HG03575 (cell line): ENCODE measurements around the gene ICOSLG.
"Not testable (repeated sequence)": the region's sequence is repeated elsewhere in the genome, so short reads cannot be mapped to it uniquely, and the experiment has no call there.

Experiments used
- ATAC-seq: cut with Tn5 transposase; IDR thresholded peaks from one replicate; pipeline ENCODE4 v1.9.1; 2021; ENCODE audit not compliant: unreplicated experiment, insufficient number of reproducible peaks, low FRiP score; ENCODE audit errors: extremely low read depth

ICOSLG gene

GRCh38 chr21:44196212-44197155 is 44.3 kb downstream of the ICOSLG start:
- ATAC-seq, result not testable (repeated sequence)

- not testable (repeated sequence) for ATAC-seq
These were observed 45.9 kb downstream of the ICOSLG start for GRCh38 chr21:44194888-44195287.

GRCh38 chr21:44194451-44194850 is 46.3 kb downstream of the ICOSLG start:
- ATAC-seq, result not testable (repeated sequence)

- ATAC-seq, result not testable (repeated sequence)
These were observed 47.6 kb downstream of the ICOSLG start for GRCh38 chr21:44193108-44193507.

- ATAC-seq, result not testable (repeated sequence)
These were observed 50.1 kb downstream of the ICOSLG start for GRCh38 chr21:44190349-44191271.

GRCh38 chr21:44184862-44185261 is 55.9 kb downstream of the ICOSLG start:
- not testable (repeated sequence) for ATAC-seq

GRCh38 chr21:44182202-44182601 is 58.5 kb downstream of the ICOSLG start:
- ATAC-seq, result not testable (repeated sequence)

GRCh38 chr21:44181506-44181905 is 59.2 kb downstream of the ICOSLG start:
- not testable (repeated sequence) for ATAC-seq

- ATAC-seq, result not testable (repeated sequence)
These were observed 64.6 kb downstream of the ICOSLG start for GRCh38 chr21:44176127-44176526.

- ATAC-seq, result not testable (repeated sequence)
These were observed 65.6 kb downstream of the ICOSLG start for GRCh38 chr21:44175189-44175588.
